Aorta (tissue), 5 donors: ENCODE results near the gene HADH. TPM values are rescaled to one million over a fixed set of nuclear protein-coding genes. Genes with fewer than 3 reads are reported as not detected.
A peak's percentile ranks its signal among the peaks of the same experiment; 100 is the strongest.

Experiments used
- ATAC-seq: fragments of 200-7000 bp; cut with Tn5 transposase; one replicate; pipeline ENCODE4 v1.9.1; 2022; ENCODE audit warnings: moderate library complexity; ENCODE audit not compliant: low FRiP score
- DNase-seq, 2 donors: peaks; one replicate each; pipeline ENCODE4 v3.0.0-alpha.2; 2020
- H3K27ac ChIP-seq, 2 donors: one replicate each; pipeline ENCODE4 v1.5.1; 2013; ENCODE audit warnings: low read length in 2 of 2, mild to moderate bottlenecking in 2 of 2, moderate library complexity in 2 of 2, control low read depth in 1 of 2, inconsistent platforms in 1 of 2, low read depth in 1 of 2
- H3K27me3 ChIP-seq, 2 donors: one replicate each; pipeline ENCODE4 v1.6.1; 2013; ENCODE audit warnings: control low read depth in 1 of 2, low read length in 1 of 2, mild to moderate bottlenecking in 1 of 2, moderate library complexity in 1 of 2; ENCODE audit not compliant: insufficient read depth in 2 of 2, control insufficient read depth in 1 of 2
- H3K36me3 ChIP-seq, 2 donors: one replicate each; pipeline ENCODE4 v1.6.1; 2013; ENCODE audit warnings: control low read depth in 1 of 2, low read length in 1 of 2, mild to moderate bottlenecking in 1 of 2; ENCODE audit not compliant: insufficient read depth in 2 of 2, control insufficient read depth in 1 of 2
- H3K4me1 ChIP-seq, 2 donors: one replicate each; pipeline ENCODE4 v1.6.1; 2013; ENCODE audit warnings: low read length in 2 of 2, control low read depth in 1 of 2, mild to moderate bottlenecking in 1 of 2, moderate library complexity in 1 of 2; ENCODE audit not compliant: insufficient read depth in 2 of 2, control insufficient read depth in 1 of 2
- H3K4me3 ChIP-seq, 2 donors: one replicate each; pipeline ENCODE4 v1.5.1; 2013; ENCODE audit warnings: low read length in 2 of 2, control low read depth in 1 of 2, mild to moderate bottlenecking in 1 of 2
- H3K9me3 ChIP-seq: one replicate; pipeline ENCODE4 v1.6.1; 2013; ENCODE audit warnings: mild to moderate bottlenecking, low read length; ENCODE audit not compliant: control insufficient read depth
- WGBS, 2 donors: extraction: QIAGEN DNeasy Blood & Tissue Kit; methylation state at CpG; one replicate each; pipeline ENCODE4 v1.1.7; 2013; 5-methylcytosine and 5-hydroxymethylcytosine counted together
- intact Hi-C, 2 donors: fragments of 100-400 bp; cut with DNase I; formaldehyde crosslinking; loops; one replicate each; pipeline versions ENCODE4 v1.14.2 to v1.15.0; 2022
- polyA plus RNA-seq, 2 donors: library from polyadenylated mRNA; stranded (reverse); fragments of 200-250 nt; gene quantifications; one replicate each; pipeline ENCODE4 v1.2.3, GENCODE V29; 2013
- total RNA-seq, 2 donors: library from RNA; stranded (reverse); fragmentation: NEBNext Ultra II Directional; extraction: Animal tissue kit (Norgen Biotek cat#: 25700); gene quantifications; one replicate each; pipeline ENCODE4 v1.2.1, GENCODE V29; 2021
- donor health status: healthy with polysubstance abuse.
- donor health status: Bipolar disorder and iron deficiency.
- donor health status: DM: no; HTN: no; CAD: no.
- donor health status: DM: no; HTN: no; CAD: no.
- donor health status: DM: yes; HTN: yes; CAD: no.

Gene HADH
- total and polyA plus RNA-seq, 4 donors, result 38.2 to 79.2 (median 56.5) TPM

DNA sequence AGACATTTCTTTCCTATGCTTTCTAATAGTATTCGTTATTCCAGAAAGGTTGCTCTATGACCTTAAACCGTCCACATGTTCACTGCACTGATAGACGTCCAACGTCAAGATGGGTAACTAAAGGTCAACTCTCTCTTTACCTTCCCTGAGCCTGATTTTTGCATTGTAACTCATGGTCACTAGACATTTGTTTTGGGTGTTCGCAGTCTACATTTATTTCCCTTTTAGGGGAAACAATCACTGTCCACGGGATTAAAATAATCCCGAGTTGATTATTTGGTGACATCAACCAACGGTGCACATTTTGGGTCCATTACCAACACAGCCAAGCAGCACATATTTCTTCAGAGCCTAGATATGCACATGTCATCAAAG is 540 bp upstream of the HADH start:
- Histone ChIP-seq H3K4me3 (peak overlapping the region; percentile 61 to 83), H3K27me3 (no peaks in the 10 kb centered on the region), H3K36me3 (no peaks in the 10 kb centered on the region), H3K9me3 (no peaks in the 10 kb centered on the region), H3K27ac (peak overlapping the region; percentile 79 to 93), H3K4me1 (peaks cover 3 to 5% of the 10 kb centered on the region in 2 donors)
- no peak for DNase-seq
- intact Hi-C loops, result loop anchor here (1.0 to 2.0 kb wide), 2 partner anchors 58 kb away; partner anchors contain the start of gene CYP2U1 (in 2 of the 2)
- no peak for ATAC-seq
- 3 to 4% methylated on average over 8 of the region's 8 CpGs for WGBS, 2 donors

DNA sequence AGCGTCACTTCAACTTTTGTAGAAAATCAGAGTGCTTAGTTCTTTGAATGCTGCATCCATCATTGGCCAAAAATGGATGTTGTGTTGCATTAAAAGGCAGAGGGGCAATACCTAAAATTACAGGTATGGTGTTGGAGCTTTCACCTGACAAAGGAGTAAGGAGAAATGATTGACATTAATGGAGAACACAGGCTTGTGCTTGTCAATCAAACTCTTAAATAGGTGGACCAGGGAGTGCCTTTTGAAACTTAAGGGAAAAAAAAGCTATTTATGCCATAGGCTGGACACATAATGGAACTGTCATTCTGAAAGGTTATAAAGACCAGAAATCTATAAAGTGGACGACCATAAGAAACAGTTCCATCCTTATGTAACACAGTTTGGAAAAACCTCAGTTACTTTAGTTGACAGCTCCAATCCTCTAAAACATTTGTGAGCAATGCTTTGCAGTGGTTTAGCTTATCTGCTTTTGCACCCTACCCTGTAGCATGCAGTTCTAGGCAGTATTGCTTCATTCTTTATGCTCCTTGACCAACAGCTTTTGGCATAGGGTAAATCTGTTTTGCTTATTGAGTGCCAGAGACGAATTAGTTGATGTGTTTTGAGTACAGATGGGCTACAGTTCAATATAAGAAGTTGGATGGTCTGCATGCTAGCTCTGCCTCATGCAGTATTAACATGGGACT is 2.4 kb downstream of the HADH start:
- no peaks in the 10 kb centered on the region for H3K36me3 ChIP-seq
- peak overlapping the region in 1 of 2 donors; percentile 89 for H3K27ac ChIP-seq
- no peaks in the 10 kb centered on the region for H3K27me3 ChIP-seq
- intact Hi-C loops, result loop anchor here in 1 of 2 donors (5.0 to 10.0 kb wide), 2 partner anchors 165 to 267 kb away; partner anchors contain the start of gene PAPSS1
- H3K4me1 ChIP-seq, result peaks cover 5 to 9% of the 10 kb centered on the region in 2 donors
- ATAC-seq (no peak), DNase-seq (no peak)
- H3K9me3 ChIP-seq, result no peaks in the 10 kb centered on the region
- H3K4me3 ChIP-seq, result no peak overlapping the region
- WGBS, 2 donors, result 23 to 31% methylated on average over 3 of the region's 3 CpGs

DNA sequence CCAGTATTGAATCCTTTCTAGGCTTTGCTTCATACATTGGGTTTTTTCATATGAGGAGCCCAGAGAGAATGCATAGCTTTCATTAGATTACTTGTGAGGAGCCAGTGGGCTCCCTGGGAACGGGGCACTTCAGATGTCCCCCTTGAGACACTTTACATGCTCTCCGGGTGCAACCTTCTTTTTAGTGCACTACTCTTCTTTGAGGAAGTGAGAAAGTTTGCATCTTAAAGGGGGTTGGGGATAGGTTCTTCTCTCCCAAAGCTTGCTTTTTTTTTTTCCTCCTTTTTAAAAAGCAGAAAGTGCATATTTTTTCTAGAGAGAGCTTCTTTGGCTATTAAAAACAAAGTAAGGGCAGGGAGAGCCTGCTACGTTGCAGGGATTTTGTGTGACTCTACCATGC is 4.3 kb downstream of the HADH start:
- peak overlapping the region in 1 of 2 donors; percentile 93 for H3K27ac ChIP-seq
- no peaks in the 10 kb centered on the region for H3K9me3 ChIP-seq
- 37% methylated on average over 3 of the region's 3 CpGs for WGBS, 2 donors
- peaks cover 6 to 9% of the 10 kb centered on the region in 2 donors for H3K4me1 ChIP-seq
- intact Hi-C loops, result loop anchor here in 1 of 2 donors (5.0 to 10.0 kb wide), 2 partner anchors 167 to 269 kb away; partner anchors contain the start of gene PAPSS1
- peak overlapping the region in 1 of 2 donors; percentile 3 for H3K4me3 ChIP-seq
- DNase-seq, result no peak
- H3K36me3 ChIP-seq, result no peaks in the 10 kb centered on the region
- no peaks in the 10 kb centered on the region for H3K27me3 ChIP-seq
- ATAC-seq, result no peak

DNA sequence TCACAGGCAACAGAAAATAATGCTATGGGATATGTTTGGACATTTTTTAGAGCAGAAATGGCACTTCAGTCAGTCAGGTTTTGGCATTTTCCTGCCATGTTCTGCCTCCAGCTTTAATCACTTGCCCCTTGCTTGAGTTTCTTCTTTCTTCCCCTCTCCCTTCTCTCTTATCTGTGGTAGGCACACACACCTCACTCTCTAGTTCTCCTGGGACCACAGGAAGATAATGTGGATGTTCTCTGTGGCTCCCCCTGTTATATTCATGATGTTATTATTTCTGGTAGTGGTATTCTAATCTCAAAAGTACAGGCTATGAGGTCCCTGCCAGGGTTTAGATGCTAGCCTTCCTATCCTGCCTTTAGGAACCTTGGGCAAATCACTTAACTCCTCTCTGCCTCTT is 5.2 kb downstream of the HADH start:
- no peak for DNase-seq
- Histone ChIP-seq H3K4me1 (peaks cover 6 to 13% of the 10 kb centered on the region in 2 donors), H3K27ac (peak overlapping the region; percentile 80 to 93), H3K9me3 (no peaks in the 10 kb centered on the region), H3K4me3 (no peak overlapping the region), H3K36me3 (no peaks in the 10 kb centered on the region), H3K27me3 (no peaks in the 10 kb centered on the region)
- intact Hi-C loops, result loop anchor here in 1 of 2 donors (5.0 to 10.0 kb wide), 2 partner anchors 168 to 270 kb away; partner anchors contain the start of gene PAPSS1
- ATAC-seq, result no peak

DNA sequence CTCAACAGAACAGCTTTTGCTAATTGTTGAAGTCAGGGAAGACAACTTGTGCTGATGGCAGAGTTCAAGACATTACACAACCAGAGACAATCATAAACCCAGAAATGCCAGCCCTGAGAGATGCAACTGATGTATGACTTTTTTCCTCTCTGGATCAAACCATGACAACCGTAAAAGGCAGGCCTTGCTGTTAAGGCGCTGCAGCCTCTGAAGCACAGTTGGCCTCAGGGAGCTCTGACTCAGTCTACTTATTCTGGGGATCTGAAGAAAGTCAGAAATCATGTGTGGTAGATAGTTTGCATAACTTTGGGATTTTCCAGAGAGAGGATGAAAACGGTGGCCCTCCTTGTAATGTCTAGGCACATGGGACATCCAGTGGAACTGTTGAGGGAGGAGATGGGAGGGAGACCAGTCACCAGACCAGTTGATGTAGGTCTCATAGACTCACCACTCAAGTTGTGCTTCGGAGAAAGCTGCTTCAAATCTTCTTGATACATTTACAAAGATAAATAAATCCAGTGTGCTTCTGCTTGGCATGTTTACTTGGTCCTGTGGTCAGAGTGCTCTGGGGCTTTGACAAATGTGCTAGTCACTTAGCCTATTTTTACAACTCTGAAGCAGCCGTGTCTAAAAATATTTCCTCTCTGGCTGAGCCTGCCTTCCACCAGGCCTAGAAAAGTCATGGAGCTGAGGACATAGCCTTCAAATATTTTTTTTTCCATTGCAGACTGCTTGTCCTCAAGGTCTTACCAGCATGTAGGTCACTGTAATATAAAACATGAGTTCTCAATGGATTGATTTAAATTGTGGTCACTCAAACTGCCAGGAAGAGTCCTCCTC is 7.5 kb downstream of the HADH start:
- DNase-seq (no peak), ATAC-seq (peak; percentile 93)
- intact Hi-C loops, result loop anchor here in 1 of 2 donors (10.0 kb wide), 1 partner anchor 272 kb away; the partner anchor contains the start of gene PAPSS1
- H3K36me3 ChIP-seq, result no peaks in the 10 kb centered on the region
- no peaks in the 10 kb centered on the region for H3K27me3 ChIP-seq
- peaks cover 6 to 18% of the 10 kb centered on the region in 2 donors for H3K4me1 ChIP-seq
- no peaks in the 10 kb centered on the region for H3K9me3 ChIP-seq
- 31 to 34% methylated on average over 5 of the region's 5 CpGs for WGBS, 2 donors
- H3K27ac ChIP-seq, result peak overlapping the region; percentile 94 to 97
- H3K4me3 ChIP-seq, result no peak overlapping the region

DNA sequence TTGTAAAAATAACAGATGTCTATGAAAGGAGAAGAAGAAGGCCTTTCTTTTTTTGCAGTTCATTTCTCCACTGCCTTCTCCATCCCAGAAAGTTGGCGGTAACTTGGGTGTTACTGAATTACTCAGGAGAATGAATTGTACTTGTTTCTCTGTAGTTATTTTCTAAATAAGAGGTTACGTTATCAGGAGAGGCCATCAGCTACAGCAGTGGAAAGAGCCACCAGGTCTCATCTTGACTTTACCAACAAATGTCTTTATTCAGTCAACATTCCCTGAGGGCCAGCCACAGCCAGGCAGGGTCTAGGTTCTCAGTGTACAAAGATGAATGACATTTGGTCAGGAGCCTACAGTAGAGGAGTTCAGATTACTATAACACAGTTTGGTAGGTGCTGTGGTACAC is 8.1 kb downstream of the HADH start:
- 32 to 36% methylated on average over 2 of the region's 2 CpGs for WGBS, 2 donors
- H3K4me3 ChIP-seq, result no peak overlapping the region
- intact Hi-C loops, result loop anchor here in 1 of 2 donors (10.0 kb wide), 1 partner anchor 273 kb away; the partner anchor contains the start of gene PAPSS1
- H3K27ac ChIP-seq, result peak overlapping the region; percentile 76 to 94
- ATAC-seq, result no peak
- H3K36me3 ChIP-seq, result no peaks in the 10 kb centered on the region
- H3K9me3 ChIP-seq, result no peaks in the 10 kb centered on the region
- no peak for DNase-seq
- no peaks in the 10 kb centered on the region for H3K27me3 ChIP-seq
- peaks cover 6 to 18% of the 10 kb centered on the region in 2 donors for H3K4me1 ChIP-seq

DNA sequence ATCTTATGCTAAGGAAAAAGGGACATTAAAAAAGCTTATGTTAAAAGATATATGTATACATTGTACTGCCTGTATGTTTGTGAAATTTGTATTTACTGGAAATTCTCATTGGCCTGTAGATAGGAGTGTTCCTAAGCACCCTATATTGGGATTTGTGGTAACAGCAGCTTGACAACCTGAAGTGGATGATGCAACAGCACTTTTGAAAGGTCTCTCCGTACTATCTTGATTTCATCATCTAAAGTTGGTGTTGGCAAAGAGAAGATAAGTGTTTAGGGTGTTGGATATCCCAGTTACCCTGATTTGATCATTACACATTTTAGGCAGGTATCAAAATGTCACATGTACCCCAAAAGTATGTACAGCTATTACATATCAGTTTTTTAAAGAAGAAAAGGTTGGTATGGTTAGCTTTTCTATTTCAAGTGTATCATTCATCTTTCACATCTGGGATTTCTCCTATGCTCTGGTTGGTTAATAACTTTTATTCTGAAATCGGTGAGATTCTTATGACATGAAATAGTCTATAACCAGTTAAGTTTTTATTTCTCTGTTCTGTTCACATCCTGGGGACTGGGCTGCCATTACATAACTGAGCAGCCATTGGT is 10.3 kb downstream of the HADH start:
- DNase-seq, result no peak
- H3K4me3 ChIP-seq, result no peak overlapping the region
- no peaks in the 10 kb centered on the region for H3K27me3 ChIP-seq
- intact Hi-C loops, result loop anchor here in 1 of 2 donors (10.0 kb wide), 1 partner anchor 275 kb away; the partner anchor contains the start of gene PAPSS1
- H3K36me3 ChIP-seq, result no peaks in the 10 kb centered on the region
- no peaks in the 10 kb centered on the region for H3K9me3 ChIP-seq
- ATAC-seq, result no peak
- WGBS, 2 donors, result 86 to 92% methylated on average over 2 of the region's 2 CpGs
- H3K27ac ChIP-seq, result peak overlapping the region; percentile 48 to 50
- peaks cover 7 to 16% of the 10 kb centered on the region in 2 donors for H3K4me1 ChIP-seq

DNA sequence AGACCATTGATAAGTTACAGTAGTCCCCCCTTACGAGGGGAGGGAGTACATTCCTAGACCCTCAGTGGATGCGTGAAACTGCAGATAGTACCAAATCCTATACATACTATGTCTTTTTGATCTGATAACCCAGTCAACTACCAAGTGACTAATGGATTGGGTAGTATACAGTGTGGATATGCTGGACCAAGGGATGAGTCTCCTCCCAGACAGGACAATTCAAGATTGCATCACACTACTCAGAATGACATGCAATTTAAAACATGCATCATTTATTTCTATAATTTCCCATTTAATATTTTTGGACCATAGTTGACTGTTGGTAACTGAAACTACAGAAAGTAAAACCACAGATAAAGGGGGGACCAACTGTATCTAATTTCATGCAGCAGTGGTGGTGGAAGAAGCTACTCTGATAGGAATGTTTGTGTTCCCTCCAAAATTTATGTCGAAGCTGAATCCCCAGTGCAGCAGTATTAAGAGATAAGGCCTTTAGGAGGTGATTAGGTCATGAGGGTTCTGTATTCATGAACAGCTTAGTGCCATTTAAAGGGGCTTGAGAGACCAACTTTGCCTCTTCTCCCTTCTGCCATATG is 11.9 kb downstream of the HADH start:
- Histone ChIP-seq H3K27ac (peak overlapping the region in 1 of 2 donors; percentile 51), H3K4me3 (no peak overlapping the region), H3K36me3 (no peaks in the 10 kb centered on the region), H3K9me3 (no peaks in the 10 kb centered on the region), H3K4me1 (peaks cover 10 to 16% of the 10 kb centered on the region in 2 donors), H3K27me3 (no peaks in the 10 kb centered on the region)
- intact Hi-C loops, result no loop called here
- DNase-seq (no peak), ATAC-seq (no peak)
- WGBS, 2 donors, result 82 to 91% methylated on average over 3 of the region's 3 CpGs
